Activated T-helper 2 cell treated with anti-CD3 and anti-CD28 coated beads, Interferon-gamma antibody, Interleukin-2, Interleukin-4, amounts not matched to agents 10 μg/mL and 5 μg/mL and 100 μg/mL, durations not matched to agents 14 hours and 24 hours and 36 hours (primary cell): ENCODE data around the gene LMO1. TPM values are rescaled to one million over a fixed set of nuclear protein-coding genes. Genes with fewer than 3 reads are reported as not detected.

Experiments used
- DNase-seq: peaks from one replicate; pipeline ENCODE4 v3.0.0; 2021; ENCODE audit warnings: low spot score
- H3K27ac Mint-ChIP-seq: one replicate; pipeline ENCODE4 v1.8.0; 2021; ENCODE audit warnings: mixed read lengths
- H3K27me3 Mint-ChIP-seq: one replicate; pipeline ENCODE4 v1.8.0; 2021; ENCODE audit warnings: low read depth, mixed read lengths
- H3K36me3 Mint-ChIP-seq: one replicate; pipeline ENCODE4 v1.8.0; 2021; ENCODE audit warnings: low read depth, mixed read lengths
- H3K4me1 Mint-ChIP-seq: one replicate; pipeline ENCODE4 v1.8.0; 2021; ENCODE audit warnings: low read depth, mixed read lengths
- H3K4me3 Mint-ChIP-seq: one replicate; pipeline ENCODE4 v1.8.0; 2021; ENCODE audit warnings: low read depth, mild to moderate bottlenecking, moderate library complexity, mixed read lengths
- H3K9me3 Mint-ChIP-seq: one replicate; pipeline ENCODE4 v1.8.0; 2021; ENCODE audit warnings: mixed read lengths
- intact Hi-C: fragments of 100-400 bp; cut with micrococcal nuclease; formaldehyde crosslinking; loops from one replicate; pipeline ENCODE4 v1.15.1; 2023
- total RNA-seq: library from RNA; stranded (reverse); gene quantifications from 2 replicates; pipeline ENCODE4 v1.2.3, GENCODE V29; 2022

LMO1 gene
- total RNA-seq, 1 donor from 2014 or later = not detected

- Mint-ChIP-seq H3K4me1 (no peaks in the 10 kb centered on the region), H3K9me3 (no peaks in the 10 kb centered on the region), H3K27ac (no peak overlapping the region), H3K27me3 (peaks cover 4% of the 10 kb centered on the region), H3K4me3 (no peak overlapping the region), H3K36me3 (no peaks in the 10 kb centered on the region)
- DNase-seq = no peak
- intact Hi-C loops = loop anchor here (10.0 kb wide), 1 partner anchor 374 kb away; no protein-coding TSS in a partner anchor
Measured at GRCh38 chr11:8190431-8190830, 73.2 kb downstream of the LMO1 start.

GRCh38 chr11:8186429-8186828 lies 77.2 kb downstream of the LMO1 start:
- Mint-ChIP-seq H3K9me3 (no peaks in the 10 kb centered on the region), H3K27me3 (peaks cover 12% of the 10 kb centered on the region), H3K4me1 (no peaks in the 10 kb centered on the region), H3K27ac (no peak overlapping the region), H3K36me3 (no peaks in the 10 kb centered on the region), H3K4me3 (no peak overlapping the region)
- intact Hi-C loops = no loop called here
- DNase-seq = no peak

- no peak for DNase-seq
- Mint-ChIP-seq H3K27me3 (peaks cover 12% of the 10 kb centered on the region), H3K9me3 (no peaks in the 10 kb centered on the region), H3K36me3 (no peaks in the 10 kb centered on the region), H3K4me3 (no peak overlapping the region), H3K4me1 (no peaks in the 10 kb centered on the region), H3K27ac (no peak overlapping the region)
- intact Hi-C loops = no loop called here
Measured at GRCh38 chr11:8183111-8183510, 80.6 kb downstream of the LMO1 start.

GRCh38 chr11:8180469-8180868 lies 83.2 kb downstream of the LMO1 start:
- H3K27me3 Mint-ChIP-seq = peaks cover 8% of the 10 kb centered on the region
- intact Hi-C loops = no loop called here
- no peaks in the 10 kb centered on the region for H3K4me1 Mint-ChIP-seq
- H3K36me3 Mint-ChIP-seq = no peaks in the 10 kb centered on the region
- H3K4me3 Mint-ChIP-seq = no peak overlapping the region
- DNase-seq = no peak
- H3K27ac Mint-ChIP-seq = no peak overlapping the region
- H3K9me3 Mint-ChIP-seq = no peaks in the 10 kb centered on the region

GRCh38 chr11:8178297-8178696 lies 85.4 kb downstream of the LMO1 start:
- H3K36me3 Mint-ChIP-seq = no peaks in the 10 kb centered on the region
- no peak overlapping the region for H3K27ac Mint-ChIP-seq
- peaks cover 6% of the 10 kb centered on the region for H3K27me3 Mint-ChIP-seq
- no peak overlapping the region for H3K4me3 Mint-ChIP-seq
- DNase-seq = no peak
- H3K4me1 Mint-ChIP-seq = no peaks in the 10 kb centered on the region
- intact Hi-C loops = no loop called here
- H3K9me3 Mint-ChIP-seq = no peaks in the 10 kb centered on the region

GRCh38 chr11:8177136-8177535 lies 86.5 kb downstream of the LMO1 start:
- Mint-ChIP-seq H3K4me3 (no peak overlapping the region), H3K27ac (no peak overlapping the region), H3K36me3 (no peaks in the 10 kb centered on the region), H3K9me3 (no peaks in the 10 kb centered on the region), H3K27me3 (peaks cover 3% of the 10 kb centered on the region), H3K4me1 (no peaks in the 10 kb centered on the region)
- no peak for DNase-seq
- intact Hi-C loops = no loop called here

Other genes with a start within 250 kb of the LMO1 start
- gene TUB, start 182.7 kb downstream of the LMO1 start, total RNA-seq = 0.50 and 0.55 TPM in 2 replicates
- 2.3 and 3.2 TPM in 2 replicates for gene RIC3, start 94.9 kb downstream of the LMO1 start, total RNA-seq